PC-9 (cell line): Measurements from ENCODE around the gene SLC25A21. TPM values are rescaled to one million over a fixed set of nuclear protein-coding genes. Genes with fewer than 3 reads are reported as not detected.

Experiments used
- BruUV-seq: library from RNA; stranded (reverse); fragments of 400-500 nt; replicated peaks from 2 replicates; lab custom pipeline; 2021; lab: Mats Ljungman, UMichigan
- CTCF ChIA-PET: fragments of 300-600 bp; sonication (Branson Sonifier 250); formaldehyde crosslinking; loops from one replicate; lab custom pipeline; 2022; ENCODE audit warnings: antibody characterized with exemption; lab: Charles Lee
- POLR2A ChIA-PET: fragments of 300-600 bp; sonication (Branson Sonifier 250); formaldehyde crosslinking; loops from one replicate; lab custom pipeline; 2022; ENCODE audit warnings: antibody characterized with exemption; ENCODE audit not compliant: unreplicated experiment; lab: Charles Lee
- DNase-seq, 2 experiments: peaks; one replicate each; pipeline versions ENCODE4 v3.0.0 to v3.0.0-alpha.2; 2015 to 2022; ENCODE audit warnings: mixed read lengths in 1 of 2
- H2AFZ ChIP-seq: fragments of 200-600 bp; sonication (generic); 2 replicates; pipeline ENCODE4 v1.8.1; 2017; ENCODE audit warnings: antibody characterized with exemption
- H3F3A ChIP-seq: fragments of 200-600 bp; sonication (generic); 2 replicates; pipeline ENCODE4 v1.8.1; 2017; ENCODE audit warnings: antibody characterized with exemption, mild to moderate bottlenecking, low read depth; ENCODE audit not compliant: insufficient read depth
- H3K27ac ChIP-seq: fragments of 200-600 bp; sonication (generic); 2 replicates; pipeline ENCODE4 v1.6.1; 2016; ENCODE audit warnings: mixed run types
- H3K27me3 ChIP-seq: fragments of 200-600 bp; sonication (generic); 2 replicates; pipeline ENCODE4 v1.6.1; 2016; ENCODE audit warnings: low read depth, mixed run types; ENCODE audit not compliant: insufficient read depth
- H3K36me3 ChIP-seq: fragments of 200-600 bp; sonication (generic); 2 replicates; pipeline ENCODE4 v1.6.1; 2016; ENCODE audit warnings: low read depth, mixed run types
- H3K4me1 ChIP-seq: fragments of 200-600 bp; sonication (generic); replicated peaks from 2 replicates; pipeline ENCODE4 v1.6.1; 2016; ENCODE audit warnings: mixed run types; ENCODE audit not compliant: insufficient read depth
- H3K4me2 ChIP-seq: fragments of 200-600 bp; sonication (generic); 2 replicates; pipeline ENCODE4 v1.6.1; 2017; ENCODE audit warnings: mixed run types
- H3K4me3 ChIP-seq: fragments of 200-600 bp; sonication (generic); 2 replicates; pipeline ENCODE4 v1.6.1; 2016; ENCODE audit warnings: mixed run types
- H3K79me2 ChIP-seq: fragments of 200-600 bp; sonication (generic); 2 replicates; pipeline ENCODE4 v1.6.1; 2017; ENCODE audit warnings: low read depth, mixed run types
- H3K9me2 ChIP-seq: fragments of 200-600 bp; sonication (generic); 2 replicates; pipeline ENCODE4 v1.8.1; 2017; ENCODE audit warnings: mild to moderate bottlenecking; ENCODE audit not compliant: insufficient read depth
- H3K9me3 ChIP-seq: fragments of 200-600 bp; sonication (generic); 2 replicates; pipeline ENCODE4 v1.8.1; 2016; ENCODE audit warnings: low read depth; ENCODE audit not compliant: insufficient read depth
- H4K20me1 ChIP-seq: fragments of 200-600 bp; sonication (generic); 2 replicates; pipeline ENCODE4 v1.8.1; 2017; ENCODE audit not compliant: insufficient read depth
- CTCF ChIP-seq: fragments of 200-600 bp; sonication (generic); conservative IDR thresholded peaks from 2 replicates; pipeline ENCODE4 v1.6.1; 2017; ENCODE audit warnings: mixed run types, antibody characterized with exemption, mild to moderate bottlenecking, moderate library complexity
- EZH2 ChIP-seq: fragments of 200-600 bp; sonication (generic); IDR thresholded peaks from 2 replicates; pipeline ENCODE4 v1.8.0; 2017; ENCODE audit warnings: antibody characterized with exemption, low read depth
- intact Hi-C: fragments of 100-400 bp; cut with micrococcal nuclease; formaldehyde crosslinking; loops from one replicate; pipeline ENCODE4 v1.10.0; 2022; ENCODE audit not compliant: unreplicated experiment
- total RNA-seq: library from RNA; stranded (reverse); gene quantifications from 2 replicates; pipeline ENCODE4 v1.2.3, GENCODE V29; 2021

The SLC25A21 gene
- total RNA-seq, 1 experiment from 2014 or later, result 3.2 TPM

- Histone ChIP-seq H4K20me1 (no peaks in the 10 kb centered on the region), H3K36me3 (no peaks in the 10 kb centered on the region), H3K27me3 (no peaks in the 10 kb centered on the region), H3K4me2 (no peak overlapping the region), H2AFZ (no peak overlapping the region), H3F3A (no peaks in the 10 kb centered on the region), H3K9me3 (0 out of 2 replicates have a peak, but pooled peaks cover 2% of the 10 kb centered on the region), H3K79me2 (peaks cover 7% of the 10 kb centered on the region; the same call in 1 of the 2 replicates), H3K9me2 (no peaks in the 10 kb centered on the region), H3K4me3 (no peak overlapping the region), H3K27ac (no peak overlapping the region), H3K4me1 (peaks cover 7% of the 10 kb centered on the region; the same call in 1 of the 2 replicates)
- POLR2A ChIA-PET, result no interaction called here
- BruUV-seq, result no TSS peak
- DNase-seq, result no peak
- intact Hi-C loops, result no loop called here
- TF ChIP-seq EZH2, result no peak
- TF ChIP-seq CTCF, result no peak
- CTCF ChIA-PET, result interaction anchor here (0.6 kb wide), 1 partner anchor 541 kb away, joined by 3 read pairs; no protein-coding TSS in a partner anchor
Measured at GRCh38 chr14:37203423-37203822, 31.0 kb upstream of the SLC25A21 start.

DNA sequence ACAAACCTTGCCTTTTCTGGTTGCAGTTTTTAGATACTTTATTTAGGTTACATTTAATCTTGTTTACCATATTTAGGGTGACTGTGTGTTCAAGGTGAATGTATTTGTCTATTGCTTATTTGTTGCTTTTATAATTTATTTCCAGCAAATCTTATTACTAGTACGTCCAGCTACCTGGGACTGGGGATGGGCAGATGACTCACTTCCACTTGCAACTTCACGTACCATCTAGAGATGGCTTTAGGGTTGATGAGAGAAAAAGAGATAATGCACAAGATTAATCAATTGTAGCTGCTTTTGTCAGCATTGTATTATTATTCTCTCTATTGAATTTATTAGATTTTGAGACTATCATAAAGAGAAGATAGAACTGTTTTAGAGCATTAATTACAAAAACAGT is 30.4 kb upstream of the SLC25A21 start:
- no peak for TF ChIP-seq CTCF
- TF ChIP-seq EZH2, result no peak
- Histone ChIP-seq H3F3A (no peaks in the 10 kb centered on the region), H3K27ac (no peak overlapping the region), H2AFZ (no peak overlapping the region), H3K9me3 (0 out of 2 replicates have a peak, but pooled peaks cover 2% of the 10 kb centered on the region), H3K4me1 (peaks cover 8% of the 10 kb centered on the region; the same call in 1 of the 2 replicates), H3K36me3 (no peaks in the 10 kb centered on the region), H3K4me2 (no peak overlapping the region), H3K27me3 (no peaks in the 10 kb centered on the region), H4K20me1 (no peaks in the 10 kb centered on the region), H3K79me2 (peaks cover 7% of the 10 kb centered on the region; the same call in 1 of the 2 replicates), H3K9me2 (no peaks in the 10 kb centered on the region), H3K4me3 (no peak overlapping the region)
- ChIA-PET POLR2A (interaction anchor here (0.5 to 0.6 kb wide), 2 partner anchors 457 to 1927 kb away, joined by 3 to 4 read pairs; no protein-coding TSS in a partner anchor), CTCF (interaction anchor here (0.6 kb wide), 1 partner anchor 540 kb away, joined by 3 read pairs; no protein-coding TSS in a partner anchor)
- DNase-seq, result no peak
- BruUV-seq, result no TSS peak
- intact Hi-C loops, result no loop called here

DNA sequence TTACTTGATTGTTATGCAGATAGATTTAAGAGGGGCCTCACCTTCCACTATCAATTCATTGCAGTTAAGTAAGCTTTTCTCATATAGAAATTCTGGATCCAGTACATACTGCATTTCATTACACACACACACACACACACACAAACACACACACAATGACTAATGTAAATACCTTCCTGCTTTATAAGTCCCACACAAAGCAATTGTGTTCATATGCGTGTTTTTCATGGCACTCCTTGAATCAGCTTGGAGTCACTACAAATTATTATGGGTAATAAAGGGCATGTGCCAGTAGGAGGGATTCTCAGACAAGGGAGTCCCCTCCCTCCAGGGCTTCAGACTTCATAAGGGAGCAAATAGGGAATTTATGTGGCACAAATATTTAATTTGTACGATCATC is 29.9 kb upstream of the SLC25A21 start:
- POLR2A ChIA-PET, result interaction anchor here (0.5 to 0.6 kb wide), 2 partner anchors 31 to 456 kb away, joined by 3 to 4 read pairs; no protein-coding TSS in a partner anchor
- Histone ChIP-seq H3K79me2 (peaks cover 7% of the 10 kb centered on the region; the same call in 1 of the 2 replicates), H3K36me3 (no peaks in the 10 kb centered on the region), H3K4me2 (no peak overlapping the region), H3F3A (no peaks in the 10 kb centered on the region), H3K9me3 (0 out of 2 replicates have a peak, but pooled peaks cover 2% of the 10 kb centered on the region), H3K4me1 (peaks cover 8% of the 10 kb centered on the region; the same call in 1 of the 2 replicates), H3K27me3 (no peaks in the 10 kb centered on the region), H2AFZ (no peak overlapping the region), H4K20me1 (no peaks in the 10 kb centered on the region), H3K27ac (no peak overlapping the region), H3K4me3 (no peak overlapping the region), H3K9me2 (no peaks in the 10 kb centered on the region)
- CTCF ChIA-PET, result no interaction called here
- no peak for TF ChIP-seq CTCF
- TF ChIP-seq EZH2, result no peak
- no TSS peak for BruUV-seq
- DNase-seq, result no peak
- intact Hi-C loops, result no loop called here
